HepG2 (cell line): ENCODE data around the gene PREX1.

Experiments used
- CEBPG ChIP-seq: IDR thresholded peaks from 2 replicates; pipeline ENCODE4 v1.6.1; 2016
- CHD2 ChIP-seq: IDR thresholded peaks from 2 replicates; pipeline ENCODE4 v1.6.1; 2011; ENCODE audit warnings: low read depth, low read length, improper control_type of control experiment
- CREB1 ChIP-seq, 2 experiments: fragments of 450-650 bp in 1 of 2; IDR thresholded peaks; 2 replicates each; pipeline ENCODE4 v1.6.1; 2016 to 2017; ENCODE audit warnings: control low read depth in 1 of 2, mild to moderate bottlenecking in 1 of 2, missing compliant biosample characterization in 1 of 2, missing genetic modification characterization in 1 of 2
- CTCF ChIP-seq: sonication (generic); formaldehyde crosslinking; IDR thresholded peaks from 2 replicates; pipeline ENCODE4 v1.5.0; 2020; ENCODE audit warnings: mild to moderate bottlenecking, missing genetic modification reagents, moderate library complexity
- HMGXB4 ChIP-seq, 2 experiments: sonication (generic) in 1 of 2; formaldehyde crosslinking in 1 of 2; IDR thresholded peaks; 2 replicates each; pipeline versions ENCODE4 v1.4.0 to v1.6.1; 2018 to 2020; ENCODE audit warnings: missing genetic modification reagents in 2 of 2, borderline replicate concordance in 1 of 2, low read depth in 1 of 2, mild to moderate bottlenecking in 1 of 2, missing biosample characterization in 1 of 2
- IRF9 ChIP-seq: sonication (generic); formaldehyde crosslinking; IDR thresholded peaks from 2 replicates; pipeline ENCODE4 v1.8.0; 2022; ENCODE audit warnings: missing genetic modification reagents, mild to moderate bottlenecking, borderline replicate concordance
- PCBP2 ChIP-seq: fragments of 200-400 bp; formaldehyde crosslinking; optimal IDR thresholded peaks from 2 replicates; pipeline ENCODE3; 2018; ENCODE audit warnings: low read length, low read depth; ENCODE audit not compliant: poor library complexity, severe bottlenecking
- TBL1XR1 ChIP-seq: fragments of 150-350 bp; IDR thresholded peaks from 2 replicates; pipeline ENCODE4 v1.6.1; 2014; ENCODE audit warnings: borderline replicate concordance, low read length; ENCODE audit not compliant: partially characterized antibody
- ZFP36 ChIP-seq: fragments of 150-350 bp; IDR thresholded peaks from 2 replicates; pipeline ENCODE4 v1.6.1; 2018; ENCODE audit warnings: borderline replicate concordance, low read length, low read depth; ENCODE audit not compliant: partially characterized antibody
- ZFYVE20 ChIP-seq: sonication (generic); formaldehyde crosslinking; IDR thresholded peaks from 2 replicates; pipeline ENCODE4 v1.8.0; 2023; ENCODE audit warnings: low read depth, mild to moderate bottlenecking, moderate library complexity, missing genetic modification reagents, borderline replicate concordance

- no peak for TF ChIP-seq IRF9 (CRISPR knock-in tag)
- TF ChIP-seq CHD2 = no peak
- TF ChIP-seq PCBP2 = no peak
- no peak for TF ChIP-seq HMGXB4 (CRISPR knock-in tag; IDR thresholded peaks at IDR 0.05; ENCODE audit: borderline replicate concordance in 1 of 2, low read depth in 1 of 2)
- TF ChIP-seq TBL1XR1 = no peak
- no peak for TF ChIP-seq ZFP36
- TF ChIP-seq CTCF = no peak
- TF ChIP-seq ZFYVE20 (CRISPR knock-in tag) = no peak
- no peak for TF ChIP-seq CREB1 (IDR thresholded peaks at IDR 0.05)
- TF ChIP-seq CREB1 (CRISPR knock-in tag; IDR thresholded peaks at IDR 0.05) = no peak
- no peak for TF ChIP-seq CEBPG
These were observed 132.1 kb downstream of the PREX1 start for GRCh38 chr20:48695738-48696137.
